SU-DHL-6 (cell line): ENCODE data around the gene PTK6.

Experiments
- EZH2phosphoT487 ChIP-seq: fragments of 200-600 bp; sonication (generic), shearing (Covaris generic); conservative IDR thresholded peaks from 2 replicates; pipeline ENCODE4 v1.6.1; 2018; ENCODE audit warnings: mild to moderate bottlenecking, antibody characterized with exemption, low read length, moderate library complexity, mixed read lengths
- TF ChIP-seq, protein P1 (sequence below): fragments of 200-600 bp; sonication (generic); IDR thresholded peaks from one replicate; pipeline ENCODE4 v1.5.1; 2017; ENCODE audit warnings: antibody characterized with exemption, mild to moderate bottlenecking, low read length, moderate library complexity; ENCODE audit not compliant: insufficient read depth, poor library complexity, severe bottlenecking

- TF ChIP-seq, protein P1, sequence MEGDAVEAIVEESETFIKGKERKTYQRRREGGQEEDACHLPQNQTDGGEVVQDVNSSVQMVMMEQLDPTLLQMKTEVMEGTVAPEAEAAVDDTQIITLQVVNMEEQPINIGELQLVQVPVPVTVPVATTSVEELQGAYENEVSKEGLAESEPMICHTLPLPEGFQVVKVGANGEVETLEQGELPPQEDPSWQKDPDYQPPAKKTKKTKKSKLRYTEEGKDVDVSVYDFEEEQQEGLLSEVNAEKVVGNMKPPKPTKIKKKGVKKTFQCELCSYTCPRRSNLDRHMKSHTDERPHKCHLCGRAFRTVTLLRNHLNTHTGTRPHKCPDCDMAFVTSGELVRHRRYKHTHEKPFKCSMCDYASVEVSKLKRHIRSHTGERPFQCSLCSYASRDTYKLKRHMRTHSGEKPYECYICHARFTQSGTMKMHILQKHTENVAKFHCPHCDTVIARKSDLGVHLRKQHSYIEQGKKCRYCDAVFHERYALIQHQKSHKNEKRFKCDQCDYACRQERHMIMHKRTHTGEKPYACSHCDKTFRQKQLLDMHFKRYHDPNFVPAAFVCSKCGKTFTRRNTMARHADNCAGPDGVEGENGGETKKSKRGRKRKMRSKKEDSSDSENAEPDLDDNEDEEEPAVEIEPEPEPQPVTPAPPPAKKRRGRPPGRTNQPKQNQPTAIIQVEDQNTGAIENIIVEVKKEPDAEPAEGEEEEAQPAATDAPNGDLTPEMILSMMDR: no peak
- TF ChIP-seq EZH2phosphoT487: no peak
Measured at GRCh38 chr20:63522091-63522868, 14.9 kb downstream of the PTK6 start.
